GM19351 (cell line): ENCODE results near the gene MUC5B.

Source experiments
- ATAC-seq: cut with Tn5 transposase; IDR thresholded peaks from one replicate; pipeline ENCODE4 v1.9.1; 2021; ENCODE audit warnings: mild to moderate bottlenecking, moderate library complexity; ENCODE audit not compliant: unreplicated experiment

The MUC5B gene

GRCh38 chr11:1279674-1280055 lies 56.8 kb downstream of the MUC5B start:
- no peak for ATAC-seq

- no peak for ATAC-seq
Observed at GRCh38 chr11:1280116-1281035, 57.5 kb downstream of the MUC5B start.

- no peak for ATAC-seq
Observed at GRCh38 chr11:1281326-1281973, 58.6 kb downstream of the MUC5B start.

GRCh38 chr11:1281974-1282365 lies 59.1 kb downstream of the MUC5B start:
- ATAC-seq: no peak

GRCh38 chr11:1283091-1283511 lies 60.2 kb downstream of the MUC5B start:
- no peak for ATAC-seq

- no peak for ATAC-seq
Observed at GRCh38 chr11:1283906-1284305, 61.0 kb downstream of the MUC5B start.

GRCh38 chr11:1285316-1285744 lies 62.5 kb downstream of the MUC5B start:
- ATAC-seq: no peak

GRCh38 chr11:1285876-1286275 lies 63.0 kb downstream of the MUC5B start:
- ATAC-seq: no peak

GRCh38 chr11:1287928-1288327 lies 65.1 kb downstream of the MUC5B start:
- no peak for ATAC-seq

GRCh38 chr11:1288426-1289151 lies 65.7 kb downstream of the MUC5B start:
- ATAC-seq: no peak

GRCh38 chr11:1289211-1289935 lies 66.5 kb downstream of the MUC5B start:
- no peak for ATAC-seq

GRCh38 chr11:1290052-1291040 lies 67.5 kb downstream of the MUC5B start:
- no peak for ATAC-seq

- ATAC-seq: no peak
Observed at GRCh38 chr11:1291295-1292017, 68.6 kb downstream of the MUC5B start.

- no peak for ATAC-seq
Observed at GRCh38 chr11:1292018-1292643, 69.3 kb downstream of the MUC5B start.

- no peak for ATAC-seq
Observed at GRCh38 chr11:1292644-1293618, 70.1 kb downstream of the MUC5B start.

- ATAC-seq: no peak
Observed at GRCh38 chr11:1293619-1294015, 70.8 kb downstream of the MUC5B start.

- ATAC-seq: no peak
Observed at GRCh38 chr11:1295086-1295485, 72.2 kb downstream of the MUC5B start.
